NCI-H2081 treated with DMSO at 0.1 percent for 48 hours (cell line): ENCODE results near the gene OASL.
"Not testable (repeated sequence)": the region's sequence is repeated elsewhere in the genome, so short reads cannot be mapped to it uniquely, and the experiment has no call there.

Experiments
- DNase-seq: peaks from one replicate; lab custom pipeline; 2025; lab: John Stamatoyannopoulos, UW

Gene OASL, protein sequence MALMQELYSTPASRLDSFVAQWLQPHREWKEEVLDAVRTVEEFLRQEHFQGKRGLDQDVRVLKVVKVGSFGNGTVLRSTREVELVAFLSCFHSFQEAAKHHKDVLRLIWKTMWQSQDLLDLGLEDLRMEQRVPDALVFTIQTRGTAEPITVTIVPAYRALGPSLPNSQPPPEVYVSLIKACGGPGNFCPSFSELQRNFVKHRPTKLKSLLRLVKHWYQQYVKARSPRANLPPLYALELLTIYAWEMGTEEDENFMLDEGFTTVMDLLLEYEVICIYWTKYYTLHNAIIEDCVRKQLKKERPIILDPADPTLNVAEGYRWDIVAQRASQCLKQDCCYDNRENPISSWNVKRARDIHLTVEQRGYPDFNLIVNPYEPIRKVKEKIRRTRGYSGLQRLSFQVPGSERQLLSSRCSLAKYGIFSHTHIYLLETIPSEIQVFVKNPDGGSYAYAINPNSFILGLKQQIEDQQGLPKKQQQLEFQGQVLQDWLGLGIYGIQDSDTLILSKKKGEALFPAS

DNA sequence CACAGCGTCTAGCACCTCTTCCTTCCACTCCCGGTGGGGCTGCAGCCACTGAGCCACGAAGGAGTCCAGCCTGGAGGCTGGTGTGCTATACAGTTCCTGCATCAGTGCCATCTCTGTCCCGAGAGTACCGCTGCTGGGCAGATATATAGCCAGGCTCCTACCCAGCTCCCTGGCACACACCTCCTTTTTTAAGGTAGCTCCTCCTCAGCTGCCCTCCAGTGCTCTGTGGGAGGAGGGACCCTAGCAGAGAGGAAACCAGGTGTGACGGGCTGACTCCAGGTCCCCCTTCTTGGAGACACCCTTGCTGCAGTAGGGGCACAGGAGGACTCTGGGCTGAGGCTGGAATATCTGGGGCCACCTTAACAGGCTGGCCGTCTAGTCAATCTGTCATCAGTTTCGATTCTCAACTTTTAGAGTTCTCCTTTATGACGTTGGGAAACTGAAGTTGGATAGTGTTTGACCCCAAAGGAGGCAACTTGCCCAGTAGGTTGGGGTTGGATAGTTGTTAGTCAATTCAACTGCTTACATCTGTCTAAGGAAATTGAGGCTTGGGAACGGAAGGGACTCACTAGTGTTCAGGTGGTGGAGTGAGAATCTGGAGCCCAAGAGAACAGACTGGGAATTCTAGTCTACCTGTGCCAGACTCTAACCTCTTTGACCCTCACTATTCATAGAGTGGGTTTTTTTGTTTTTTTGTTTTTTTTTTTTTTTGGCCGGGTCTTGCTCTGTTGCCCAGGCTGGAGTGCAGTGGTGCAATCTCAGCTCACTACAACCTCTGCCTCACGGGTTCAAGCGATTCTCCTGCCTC lies at the start of gene OASL:
OASL (minus strand) TSS at position 386 of the 808 bp plus-strand sequence; CDS start at position 111, 275 bp downstream.
- no peak for DNase-seq

DNA sequence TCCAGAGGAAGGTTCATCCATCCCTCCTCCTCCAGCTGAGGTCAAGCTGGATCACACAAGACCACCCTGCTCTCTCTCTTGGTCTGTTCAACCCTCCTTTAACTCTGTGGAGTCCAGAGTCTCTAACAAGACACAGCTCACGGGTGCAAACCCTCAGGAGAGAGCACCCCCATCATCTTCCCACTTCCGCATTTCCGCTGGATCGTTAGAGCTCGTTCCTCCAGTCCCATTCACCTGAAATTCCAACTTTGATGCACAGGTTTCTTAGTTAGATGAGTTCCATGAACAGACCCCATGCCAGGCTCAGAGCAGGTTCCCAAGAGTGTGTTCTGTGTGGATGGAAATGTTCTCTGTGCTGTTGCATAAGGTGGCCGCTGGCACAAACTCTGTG lies 49.1 kb upstream of the OASL start:
- no peak for DNase-seq

DNA sequence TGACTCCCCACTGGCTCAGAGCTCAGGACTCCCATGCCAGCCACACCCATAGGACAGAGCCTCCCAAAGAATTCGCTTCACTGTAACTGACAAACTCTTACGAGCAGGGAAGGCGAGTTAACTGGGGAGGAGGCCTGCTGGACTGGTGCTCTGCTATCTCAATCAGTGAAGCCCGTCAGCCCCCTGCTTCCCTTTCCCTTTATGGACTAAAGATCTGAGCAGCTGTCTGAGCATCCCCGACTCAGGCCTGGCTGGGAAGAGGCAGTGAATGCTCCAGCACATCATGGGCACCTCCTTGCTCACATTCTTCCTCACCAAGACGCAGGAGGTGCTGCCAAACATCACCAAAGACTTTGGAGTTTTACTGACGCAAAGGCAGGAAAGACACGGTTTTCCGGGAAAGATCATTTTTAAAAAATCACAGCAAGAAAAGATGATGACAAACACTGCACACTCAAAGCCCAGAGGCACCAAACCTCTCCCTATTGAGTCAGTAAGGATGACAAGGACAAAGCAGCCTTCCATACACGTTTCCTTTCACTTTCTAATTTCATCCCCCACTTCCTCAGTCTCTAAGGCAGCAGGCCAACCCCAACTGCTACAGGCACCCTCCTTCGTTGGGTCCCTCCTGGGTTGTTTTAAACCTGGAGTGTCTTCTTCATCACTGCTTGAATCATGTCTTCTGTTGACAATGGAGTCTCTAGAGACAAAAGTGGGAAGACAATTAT lies 48.6 kb upstream of the OASL start:
- DNase-seq = no peak

DNA sequence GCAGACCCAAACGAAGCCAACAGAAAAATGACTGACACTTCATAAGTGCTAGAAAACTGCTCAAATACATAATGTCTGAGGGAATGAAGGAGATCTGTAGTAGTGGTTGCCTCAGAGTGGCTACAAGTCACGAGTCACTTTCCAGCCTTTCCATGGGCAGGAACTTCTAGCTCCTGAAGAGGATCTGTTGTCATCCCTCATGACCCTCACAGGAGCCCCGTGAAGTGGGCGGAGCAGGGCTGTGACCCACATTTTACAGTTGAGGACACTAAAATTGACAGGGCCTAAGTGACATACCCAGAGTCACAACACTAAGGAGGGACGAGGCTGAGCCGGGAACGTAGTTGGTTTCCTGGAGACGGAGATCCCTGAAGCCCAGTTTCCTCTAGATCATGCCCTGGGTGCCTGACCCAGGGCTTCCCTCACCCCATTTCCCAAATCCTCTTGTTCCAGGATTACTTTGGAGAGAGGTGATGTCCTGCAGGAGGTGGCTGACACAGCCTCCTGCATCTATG lies 47.8 kb upstream of the OASL start:
- DNase-seq = no peak

DNA sequence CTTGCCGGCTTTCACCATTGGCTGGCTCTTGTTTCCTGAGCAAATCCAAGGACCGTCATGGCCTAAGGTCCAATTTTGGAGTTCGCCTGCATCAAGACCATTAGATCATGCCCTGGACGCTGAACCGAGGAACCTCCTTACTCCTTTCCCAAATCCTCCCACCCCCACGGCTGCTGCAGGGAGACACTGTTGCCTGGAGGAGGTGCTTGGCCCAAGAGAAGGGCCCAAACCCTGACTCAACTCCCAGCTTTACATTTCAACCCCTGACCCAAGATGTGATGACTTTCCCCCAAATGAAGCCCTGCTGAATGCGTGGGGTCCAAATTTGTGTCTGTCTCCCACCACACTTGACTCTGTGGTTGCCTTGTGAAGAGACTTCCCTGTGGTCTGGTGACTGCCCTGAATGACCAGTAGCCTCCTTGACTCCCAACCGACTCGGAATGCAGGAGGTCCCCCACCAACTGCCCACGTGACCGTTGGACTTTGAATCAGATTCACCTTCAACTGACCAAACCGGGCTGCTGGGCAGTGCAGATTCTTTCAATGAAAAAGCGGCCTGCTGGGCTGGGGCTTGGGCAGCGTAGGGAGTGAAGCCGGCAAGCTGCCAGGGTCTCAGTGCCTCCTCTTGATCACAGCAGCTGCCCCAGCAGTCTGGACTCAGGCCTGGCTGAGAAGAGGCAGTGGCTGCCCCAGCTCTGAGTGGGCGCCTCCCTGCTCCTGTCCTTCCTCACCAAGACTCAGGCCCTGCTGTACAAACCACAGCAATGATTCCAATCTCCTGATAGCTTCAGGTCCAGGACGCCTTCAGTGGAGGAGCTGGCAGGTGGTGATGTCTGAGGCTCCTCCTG lies 46.7 kb upstream of the OASL start:
- DNase-seq = no peak

DNA sequence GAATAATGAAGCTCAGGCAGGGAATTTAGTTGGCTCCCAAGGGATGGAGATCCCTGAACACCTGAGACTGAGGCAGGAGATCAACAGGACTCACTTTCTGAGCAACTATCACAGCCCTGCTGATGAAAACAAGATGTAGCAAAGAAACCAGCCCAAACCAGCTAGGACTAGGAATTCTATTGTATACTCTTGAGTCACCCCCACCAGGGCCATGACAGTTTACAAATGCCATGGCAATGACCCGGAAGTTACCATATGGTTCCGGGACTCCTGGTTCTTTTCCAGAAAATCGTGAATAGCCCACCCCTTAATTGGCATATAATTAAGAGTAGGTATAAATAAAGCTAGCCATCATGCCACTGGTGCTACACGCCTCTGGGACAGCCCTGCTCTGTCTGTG lies 46.0 kb upstream of the OASL start:
- DNase-seq = no peak

DNA sequence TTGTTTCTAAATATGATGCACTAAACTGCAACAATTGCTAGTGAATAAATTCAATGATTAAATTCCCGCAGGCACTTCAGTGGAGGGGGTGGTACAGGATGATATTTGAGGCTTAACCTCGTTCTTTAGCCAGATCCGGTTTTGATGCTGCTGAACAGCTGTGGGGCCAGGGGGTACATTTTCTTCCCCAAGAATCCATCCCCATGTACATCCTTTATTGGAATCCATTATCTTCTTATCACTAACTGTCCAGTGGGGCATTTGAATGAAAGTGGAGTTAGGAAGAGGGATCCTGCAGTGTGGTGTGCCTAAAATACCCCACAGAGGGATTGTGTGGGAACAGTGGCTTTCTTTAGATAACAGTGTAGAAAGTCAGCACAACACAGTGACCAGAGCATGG lies 45.2 kb upstream of the OASL start:
- no peak for DNase-seq

DNA sequence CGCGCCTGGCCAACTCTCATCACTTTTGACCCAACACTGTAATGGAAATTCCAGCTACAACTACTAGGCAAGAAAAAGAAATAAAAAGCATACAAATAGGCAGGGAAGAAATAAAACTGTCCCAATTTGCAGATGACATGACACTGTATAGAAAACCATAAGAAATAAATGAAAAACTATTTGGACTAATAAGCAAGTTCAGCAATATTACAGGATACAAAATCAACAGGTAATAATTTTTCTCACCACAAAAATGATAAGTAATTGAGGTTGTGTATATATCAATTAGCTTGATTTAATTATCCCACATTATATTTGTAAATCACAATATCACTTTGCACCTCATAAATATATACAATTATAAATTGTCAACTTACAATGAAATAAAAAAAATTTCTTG lies 41.9 kb upstream of the OASL start:
- no peak for DNase-seq

DNA sequence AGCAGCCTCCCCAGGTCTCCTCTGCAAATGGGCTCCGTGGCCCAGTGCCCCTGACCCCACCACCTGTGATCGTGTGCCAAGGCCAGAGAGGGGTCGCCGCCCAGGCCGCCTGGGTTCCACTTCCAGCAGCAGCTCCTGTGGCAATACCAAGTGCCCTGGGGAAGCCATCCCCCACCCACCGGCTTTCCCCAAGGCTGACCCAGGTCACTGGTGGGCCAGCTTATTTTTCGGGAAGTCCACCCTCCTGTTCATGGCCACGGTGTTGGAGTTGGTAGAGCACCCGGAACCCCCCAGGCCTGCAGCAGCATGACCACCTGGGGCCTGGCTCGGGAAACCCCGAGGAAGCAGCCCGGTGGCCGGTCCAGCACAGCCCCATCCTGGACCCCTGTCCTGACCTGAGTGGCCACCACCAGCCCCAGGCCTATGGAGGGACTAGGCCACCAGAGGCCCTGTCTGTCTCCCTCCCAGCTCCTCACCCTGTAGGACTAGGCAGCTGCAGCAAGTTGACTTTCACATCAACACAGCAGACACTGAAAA lies 40.8 kb upstream of the OASL start:
- no peak for DNase-seq

DNA sequence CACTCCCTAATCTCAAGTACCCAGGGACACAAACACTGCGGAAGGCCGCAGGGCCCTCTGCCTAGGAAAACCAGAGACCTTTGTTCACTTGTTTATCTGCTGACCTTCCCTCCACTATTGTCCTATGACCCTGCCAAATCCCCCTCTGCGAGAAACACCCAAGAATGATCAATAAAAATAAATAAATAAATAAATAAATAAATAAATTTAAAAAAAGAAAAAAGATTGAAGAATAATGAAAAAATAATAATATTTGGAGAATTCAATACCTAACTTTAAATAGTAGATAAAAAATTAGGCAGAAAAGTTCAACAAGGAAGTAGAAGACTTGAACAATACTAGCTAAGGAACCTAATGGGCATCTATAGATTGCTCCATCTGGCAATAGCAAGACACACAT lies 38.4 kb upstream of the OASL start:
- DNase-seq = not testable (repeated sequence)

DNA sequence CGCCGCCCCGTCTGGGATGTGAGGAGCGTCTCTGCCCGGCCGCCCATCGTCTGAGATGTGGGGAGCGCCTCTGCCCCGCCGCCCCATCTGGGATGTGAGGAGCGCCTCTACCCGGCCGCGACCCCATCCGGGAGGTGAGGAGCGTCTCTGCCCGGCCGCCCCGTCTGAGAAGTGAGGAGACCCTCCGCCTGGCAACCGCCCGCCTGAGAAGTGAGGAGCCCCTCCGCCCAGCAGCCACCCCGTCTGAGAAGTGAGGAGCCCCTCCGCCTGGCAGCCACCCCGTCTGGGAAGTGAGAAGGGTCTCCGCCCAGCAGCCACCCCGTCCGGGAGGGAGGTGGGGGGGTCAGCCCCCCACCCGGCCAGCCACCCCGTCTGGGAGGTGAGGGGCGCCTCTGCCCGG lies 36.9 kb upstream of the OASL start:
- not testable (repeated sequence) for DNase-seq

DNA sequence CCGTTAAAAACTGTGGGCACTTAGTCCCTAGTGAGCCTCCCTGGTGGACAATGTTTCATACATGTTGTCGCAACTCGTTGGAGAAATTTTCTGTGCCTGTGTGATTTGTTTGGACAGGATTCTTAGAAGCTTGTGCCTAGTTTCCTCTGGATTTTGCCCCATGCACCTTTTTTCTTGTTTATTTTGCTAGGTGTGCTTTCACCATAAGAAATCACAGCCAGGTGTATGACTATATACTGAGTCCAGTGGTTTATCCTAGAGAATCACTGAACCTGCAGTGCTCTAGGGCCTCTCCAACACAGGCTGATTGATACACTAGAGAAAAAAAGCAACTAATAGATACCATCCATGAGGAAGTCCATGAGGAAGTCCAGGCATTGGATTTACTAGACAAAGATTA lies 33.1 kb upstream of the OASL start:
- DNase-seq = no peak

DNA sequence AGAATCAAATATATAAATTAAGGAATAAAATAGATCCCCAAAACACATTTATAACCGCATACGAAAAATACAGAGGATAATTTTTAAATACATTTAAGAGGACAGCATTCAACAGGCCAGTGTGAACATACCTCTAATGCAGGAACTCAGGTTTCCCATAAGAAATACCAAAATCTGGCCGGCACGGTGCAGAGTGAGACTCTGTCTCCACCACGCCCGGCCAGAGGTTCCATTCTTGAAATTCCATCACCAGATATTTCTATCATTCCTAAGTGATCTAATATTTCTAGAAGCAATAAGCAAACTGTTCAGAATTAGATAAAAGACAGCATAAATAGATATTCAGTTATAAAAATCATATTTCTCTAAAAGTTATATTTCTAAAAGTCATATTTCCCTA lies 30.2 kb upstream of the OASL start:
- DNase-seq = no peak

DNA sequence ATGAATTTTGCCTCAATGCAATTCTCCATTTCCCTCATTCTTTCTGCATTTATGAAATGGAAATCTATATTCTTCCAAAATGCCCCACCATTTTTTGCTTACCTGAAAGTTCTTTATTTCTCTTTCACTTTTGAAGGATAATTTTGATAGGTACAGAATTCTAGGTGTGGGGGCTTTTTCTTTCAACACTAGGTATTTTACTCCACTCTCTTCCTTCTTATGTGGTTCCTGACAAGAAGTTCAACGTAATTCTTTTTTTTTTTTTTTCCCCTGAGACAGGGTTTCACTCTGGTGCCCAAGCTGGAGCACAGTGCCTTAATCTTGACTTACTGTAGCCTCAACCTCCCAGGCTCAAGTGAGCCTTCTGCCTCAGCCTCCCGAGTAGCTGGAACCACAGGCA lies 26.3 kb upstream of the OASL start:
- no peak for DNase-seq

DNA sequence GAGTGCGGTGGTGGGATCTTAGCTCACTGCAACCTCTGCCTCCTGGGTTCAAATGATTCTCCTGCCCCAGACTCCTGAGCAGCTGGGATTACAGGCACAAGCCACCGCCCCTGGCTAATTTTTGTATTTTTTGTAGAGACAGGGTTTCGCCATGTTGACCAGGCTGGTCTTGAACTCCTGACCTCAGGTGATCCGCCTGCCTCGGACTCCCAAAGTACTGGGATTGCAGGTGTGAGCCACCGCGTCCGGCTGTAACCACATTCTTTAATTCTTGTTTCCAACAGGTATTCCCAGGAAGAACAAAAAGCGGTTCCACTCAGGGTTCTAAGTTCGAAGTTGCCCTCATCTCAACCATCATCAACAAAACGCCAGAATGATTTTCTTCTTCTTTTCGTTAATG lies 25.5 kb upstream of the OASL start:
- not testable (repeated sequence) for DNase-seq

DNA sequence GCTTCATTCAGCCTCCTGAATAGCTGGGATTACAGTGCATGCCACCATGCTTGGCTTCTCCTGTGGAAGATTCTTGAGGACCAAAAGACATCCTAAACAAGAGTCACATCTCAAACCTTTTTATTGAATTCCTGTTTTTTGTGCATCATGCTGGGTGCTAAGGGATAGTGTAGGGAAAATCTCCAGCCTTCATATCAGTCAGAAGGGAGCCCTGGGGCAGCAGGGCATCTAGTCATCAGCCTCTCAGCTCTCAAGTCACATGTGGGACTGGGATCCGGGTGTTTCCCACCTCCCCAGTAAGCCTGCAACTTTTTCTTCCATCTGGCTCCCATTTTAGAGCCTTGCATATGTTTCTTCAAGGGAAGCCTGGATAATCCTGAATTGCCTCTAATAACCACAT lies 25.1 kb upstream of the OASL start:
- no peak for DNase-seq

DNA sequence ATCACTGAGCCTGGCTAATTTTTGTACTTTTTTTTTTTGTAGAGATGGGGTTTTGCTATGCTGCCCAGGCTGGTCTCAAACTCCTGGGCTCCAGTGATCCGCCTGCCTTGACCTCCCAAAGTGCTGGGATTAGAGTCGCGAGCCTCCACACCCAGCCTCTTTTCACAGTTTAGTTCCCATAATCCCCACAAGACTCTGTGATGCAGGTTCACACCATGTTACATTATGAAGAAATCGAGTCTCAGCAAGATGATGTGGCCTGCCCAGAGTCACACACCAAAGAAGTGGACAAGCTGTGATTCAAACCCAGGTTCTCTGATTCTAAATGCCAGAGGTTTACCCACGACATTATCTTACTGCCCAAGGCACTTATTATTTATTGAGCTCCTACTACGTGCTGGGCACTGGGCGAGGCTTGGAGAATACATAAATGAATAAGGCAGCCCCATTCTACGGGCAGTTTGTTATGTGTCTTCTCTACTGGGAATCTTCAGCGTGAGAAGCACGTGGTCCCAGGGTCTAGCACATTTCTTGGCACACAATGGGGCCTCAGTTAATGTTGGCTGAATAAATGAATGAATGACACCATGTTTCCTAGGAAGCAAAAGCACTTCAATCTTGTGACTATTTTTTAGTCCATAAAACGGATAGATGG lies 23.5 kb upstream of the OASL start:
- DNase-seq = no peak

DNA sequence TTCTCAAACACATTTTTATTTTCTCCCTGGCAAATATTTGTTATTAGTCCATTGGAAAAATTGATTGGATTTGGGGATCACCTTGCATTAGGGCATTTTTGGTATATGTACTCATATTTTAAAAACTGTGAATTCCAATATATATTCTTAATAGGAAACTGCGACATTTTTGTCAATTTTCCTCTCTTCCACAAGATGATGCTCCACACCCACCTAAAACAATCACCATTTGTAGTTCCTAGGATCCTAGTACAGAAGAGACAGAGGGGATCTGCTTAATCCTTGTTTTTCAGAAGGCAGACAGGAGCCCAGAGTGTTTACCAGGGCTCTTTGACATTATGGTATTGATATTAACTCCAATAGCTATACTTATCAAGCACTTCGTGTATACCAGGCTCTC lies 22.8 kb upstream of the OASL start:
- DNase-seq = no peak

DNA sequence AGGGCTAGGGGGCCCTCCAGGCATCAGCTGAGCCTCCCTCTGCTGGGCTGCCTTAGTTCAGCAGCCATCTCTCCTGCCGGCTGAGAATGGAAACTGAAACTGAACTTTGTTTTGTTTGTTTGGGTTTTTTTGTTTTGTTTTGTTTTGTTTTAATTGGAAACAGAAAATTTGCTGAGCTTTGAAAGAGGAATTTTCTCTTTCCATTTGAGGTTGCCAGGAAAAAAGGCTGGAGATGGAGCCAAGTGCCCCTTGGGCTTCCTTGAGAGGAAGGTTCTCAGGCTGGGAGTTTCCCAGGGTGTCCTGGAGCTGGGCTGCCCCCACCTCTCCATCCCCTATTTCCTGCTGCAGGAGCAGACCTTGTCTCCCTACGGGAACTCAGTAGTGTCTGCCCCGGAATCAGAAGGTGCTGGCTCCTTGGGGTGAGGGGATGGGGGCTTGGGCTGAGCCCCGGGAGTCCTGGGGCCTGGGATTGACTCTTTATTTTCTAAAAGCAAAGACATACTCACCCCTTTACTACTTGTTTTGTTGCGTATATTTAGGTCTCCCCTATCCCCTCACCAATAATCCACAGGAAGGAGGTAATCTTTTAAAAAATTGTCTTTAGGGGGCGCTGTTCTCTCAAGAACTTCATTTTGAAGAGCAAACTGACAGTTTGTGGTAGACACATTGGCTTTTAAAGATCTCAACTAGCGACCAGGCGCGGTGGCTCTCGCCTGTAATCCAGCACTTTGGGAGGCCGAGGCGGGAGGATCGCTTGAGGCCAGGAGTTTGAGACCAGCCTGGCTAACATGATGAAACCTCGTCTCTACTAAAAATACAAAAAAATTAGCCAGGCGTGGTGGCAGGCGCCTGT lies 21.3 kb upstream of the OASL start:
- DNase-seq = no peak
